Dedifferentiated amniotic fluid mesenchymal stem cell (primary cell): ENCODE data around the gene TPP2.
A peak's percentile ranks its signal among the peaks of the same experiment; 100 is the strongest.

Experiments
- DNase-seq: peaks from one replicate; pipeline ENCODE4 v3.0.0-alpha.2; 2016; ENCODE audit errors: extremely low spot score

Gene TPP2

GRCh38 chr13:102693776-102694175 lies 97.0 kb downstream of the TPP2 start:
- no peak for DNase-seq

GRCh38 chr13:102694937-102695336 lies 98.2 kb downstream of the TPP2 start, which contains the start of gene METTL21C:
Gene METTL21C (minus strand): TSS chr13:102695044. CDS start chr13:102694498, 546 bp downstream.
- DNase-seq, result no peak

GRCh38 chr13:102696465-102696864 lies 99.7 kb downstream of the TPP2 start:
- no peak for DNase-seq

- DNase-seq, result no peak
Measured at GRCh38 chr13:102697264-102697663, 100.5 kb downstream of the TPP2 start.

- no peak for DNase-seq
Measured at GRCh38 chr13:102697929-102698648, 101.3 kb downstream of the TPP2 start.

- DNase-seq, result no peak
Measured at GRCh38 chr13:102698649-102698980, 101.8 kb downstream of the TPP2 start.

GRCh38 chr13:102699504-102699903 lies 102.7 kb downstream of the TPP2 start:
- no peak for DNase-seq

GRCh38 chr13:102700088-102701031 lies 103.6 kb downstream of the TPP2 start:
- DNase-seq, result no peak

GRCh38 chr13:102701331-102701730 lies 104.5 kb downstream of the TPP2 start:
- no peak for DNase-seq

GRCh38 chr13:102702965-102703725 lies 106.4 kb downstream of the TPP2 start:
- no peak for DNase-seq

GRCh38 chr13:102703726-102704035 lies 106.9 kb downstream of the TPP2 start:
- no peak for DNase-seq

- DNase-seq, result no peak
Measured at GRCh38 chr13:102704238-102705058, 107.7 kb downstream of the TPP2 start.

GRCh38 chr13:102707467-102707866 lies 110.7 kb downstream of the TPP2 start:
- DNase-seq, result peak; percentile 90

- DNase-seq, result no peak
Measured at GRCh38 chr13:102708211-102708610, 111.4 kb downstream of the TPP2 start.

- DNase-seq, result no peak
Measured at GRCh38 chr13:102708991-102709390, 112.2 kb downstream of the TPP2 start.

- no peak for DNase-seq
Measured at GRCh38 chr13:102709536-102709935, 112.8 kb downstream of the TPP2 start.

- DNase-seq, result no peak
Measured at GRCh38 chr13:102710261-102710679, 113.5 kb downstream of the TPP2 start.

- DNase-seq, result no peak
Measured at GRCh38 chr13:102715447-102715846, 118.7 kb downstream of the TPP2 start.

GRCh38 chr13:102718746-102719145 lies 122.0 kb downstream of the TPP2 start:
- no peak for DNase-seq

GRCh38 chr13:102721800-102722231 lies 125.0 kb downstream of the TPP2 start:
- DNase-seq, result no peak

- no peak for DNase-seq
Measured at GRCh38 chr13:102724923-102725322, 128.1 kb downstream of the TPP2 start.
